ENCODE measurements around the gene ABCG1. TPM values are rescaled to one million over a fixed set of nuclear protein-coding genes. Genes with fewer than 3 reads are reported as not detected.

The ABCG1 gene
- total RNA-seq = under 0.01 and 0.77 TPM in 2 replicates
- polyA plus RNA-seq = 0.12 and 0.98 TPM in 2 replicates
- 0.09 and 0.96 TPM in 2 replicates for polyA plus RNA-seq (2012)
- 2.8 TPM in 1 of 2 replicates, not detected in the other for polyA minus RNA-seq (ENCODE audit: low replicate concordance)

- no peaks in the 10 kb centered on the region for H3K9me3 ChIP-seq (ENCODE audit: control insufficient read depth, insufficient read depth, low read depth, low read length)
- no peaks in the 10 kb centered on the region for H4K20me1 ChIP-seq (ENCODE audit: control insufficient read depth, extremely low read depth, insufficient read depth, low read length)
- peak within 1 kb of the TSS; percentile 74 for H3K4me2 ChIP-seq (ENCODE audit: extremely low read depth, insufficient read depth, low read length)
- TF ChIP-seq, protein P1, sequence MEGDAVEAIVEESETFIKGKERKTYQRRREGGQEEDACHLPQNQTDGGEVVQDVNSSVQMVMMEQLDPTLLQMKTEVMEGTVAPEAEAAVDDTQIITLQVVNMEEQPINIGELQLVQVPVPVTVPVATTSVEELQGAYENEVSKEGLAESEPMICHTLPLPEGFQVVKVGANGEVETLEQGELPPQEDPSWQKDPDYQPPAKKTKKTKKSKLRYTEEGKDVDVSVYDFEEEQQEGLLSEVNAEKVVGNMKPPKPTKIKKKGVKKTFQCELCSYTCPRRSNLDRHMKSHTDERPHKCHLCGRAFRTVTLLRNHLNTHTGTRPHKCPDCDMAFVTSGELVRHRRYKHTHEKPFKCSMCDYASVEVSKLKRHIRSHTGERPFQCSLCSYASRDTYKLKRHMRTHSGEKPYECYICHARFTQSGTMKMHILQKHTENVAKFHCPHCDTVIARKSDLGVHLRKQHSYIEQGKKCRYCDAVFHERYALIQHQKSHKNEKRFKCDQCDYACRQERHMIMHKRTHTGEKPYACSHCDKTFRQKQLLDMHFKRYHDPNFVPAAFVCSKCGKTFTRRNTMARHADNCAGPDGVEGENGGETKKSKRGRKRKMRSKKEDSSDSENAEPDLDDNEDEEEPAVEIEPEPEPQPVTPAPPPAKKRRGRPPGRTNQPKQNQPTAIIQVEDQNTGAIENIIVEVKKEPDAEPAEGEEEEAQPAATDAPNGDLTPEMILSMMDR (conservative IDR thresholded peaks at IDR 0.05 in 1 of 2, IDR thresholded peaks at IDR 0.05 in 1 of 2; ENCODE audit: low read depth in 1 of 2, low read length in 2 of 2) = no peak
- TF ChIP-seq EZH2 (IDR thresholded peaks at IDR 0.05; ENCODE audit: low read length, missing control alignments) = no peak
- no peaks in the 10 kb centered on the region for H3K4me1 ChIP-seq (ENCODE audit: control insufficient read depth, extremely low read depth, insufficient read depth, low read length)
- peaks cover 12% of the 10 kb centered on the region for H3K27me3 ChIP-seq (ENCODE audit: control insufficient read depth, insufficient read depth, low read length)
- peak within 1 kb of the TSS; percentile 1 to 61 (median 17) for H3K4me3 ChIP-seq (replicated peaks in 1 of 4; ENCODE audit: control extremely low read depth in 1 of 4, insufficient read depth in 1 of 4, low read depth in 3 of 4, low read length in 4 of 4)
- DNase-seq (ENCODE audit: low read depth in 2 of 2) = peak in 1 of 2 donors; percentile 10
- H3K27ac ChIP-seq (ENCODE audit: insufficient read depth, low read length) = no peak within 1 kb of the TSS
- no peaks in the 10 kb centered on the region for H3K79me2 ChIP-seq (ENCODE audit: control insufficient read depth, insufficient read depth, low read length)
- no peak within 1 kb of the TSS for H3K9ac ChIP-seq (ENCODE audit: insufficient read depth, low read length)
- H3K36me3 ChIP-seq (ENCODE audit: control insufficient read depth, insufficient read depth, low read length) = no peaks in the 10 kb centered on the region
- H2AFZ ChIP-seq (ENCODE audit: low read length) = no peak within 1 kb of the TSS
These were observed at the start of gene ABCG1 for GRCh38 chr21:42218836-42219605. Gene ABCG1 (plus strand): TSS chr21:42219140. CDS start chr21:42219263, 123 bp downstream.

- Histone ChIP-seq H3K4me1 (ENCODE audit: control insufficient read depth, extremely low read depth, insufficient read depth, low read length) (no peaks in the 10 kb centered on the region), H3K4me3 (replicated peaks in 1 of 4; ENCODE audit: control extremely low read depth in 1 of 4, insufficient read depth in 1 of 4, low read depth in 3 of 4, low read length in 4 of 4) (no peak overlapping the region), H2AFZ (ENCODE audit: low read length) (no peak overlapping the region), H3K4me2 (ENCODE audit: extremely low read depth, insufficient read depth, low read length) (no peak overlapping the region), H3K27ac (ENCODE audit: insufficient read depth, low read length) (no peak overlapping the region), H3K27me3 (ENCODE audit: control insufficient read depth, insufficient read depth, low read length) (no peaks in the 10 kb centered on the region), H4K20me1 (ENCODE audit: control insufficient read depth, extremely low read depth, insufficient read depth, low read length) (no peaks in the 10 kb centered on the region), H3K9me3 (ENCODE audit: control insufficient read depth, insufficient read depth, low read depth, low read length) (no peaks in the 10 kb centered on the region), H3K9ac (ENCODE audit: insufficient read depth, low read length) (no peak overlapping the region), H3K36me3 (ENCODE audit: control insufficient read depth, insufficient read depth, low read length) (no peaks in the 10 kb centered on the region), H3K79me2 (ENCODE audit: control insufficient read depth, insufficient read depth, low read length) (no peaks in the 10 kb centered on the region)
- no peak for DNase-seq (ENCODE audit: low read depth in 2 of 2)
- TF ChIP-seq, protein P1 (conservative IDR thresholded peaks at IDR 0.05 in 1 of 2, IDR thresholded peaks at IDR 0.05 in 1 of 2; ENCODE audit: low read depth in 1 of 2, low read length in 2 of 2) = no peak
- no peak for TF ChIP-seq EZH2 (IDR thresholded peaks at IDR 0.05; ENCODE audit: low read length, missing control alignments)
These were observed 49.2 kb upstream of the ABCG1 start for GRCh38 chr21:42169758-42170157.

GRCh38 chr21:42171091-42172053, 47.6 kb upstream of the ABCG1 start:
- Histone ChIP-seq H3K27ac (ENCODE audit: insufficient read depth, low read length) (no peak overlapping the region), H3K9ac (ENCODE audit: insufficient read depth, low read length) (no peak overlapping the region), H3K79me2 (ENCODE audit: control insufficient read depth, insufficient read depth, low read length) (no peaks in the 10 kb centered on the region), H4K20me1 (ENCODE audit: control insufficient read depth, extremely low read depth, insufficient read depth, low read length) (no peaks in the 10 kb centered on the region), H3K27me3 (ENCODE audit: control insufficient read depth, insufficient read depth, low read length) (no peaks in the 10 kb centered on the region), H3K36me3 (ENCODE audit: control insufficient read depth, insufficient read depth, low read length) (no peaks in the 10 kb centered on the region), H3K4me2 (ENCODE audit: extremely low read depth, insufficient read depth, low read length) (no peak overlapping the region), H2AFZ (ENCODE audit: low read length) (no peak overlapping the region), H3K4me3 (replicated peaks in 1 of 4; ENCODE audit: control extremely low read depth in 1 of 4, insufficient read depth in 1 of 4, low read depth in 3 of 4, low read length in 4 of 4) (no peak overlapping the region), H3K9me3 (ENCODE audit: control insufficient read depth, insufficient read depth, low read depth, low read length) (no peaks in the 10 kb centered on the region), H3K4me1 (ENCODE audit: control insufficient read depth, extremely low read depth, insufficient read depth, low read length) (no peaks in the 10 kb centered on the region)
- TF ChIP-seq, protein P1 (conservative IDR thresholded peaks at IDR 0.05 in 1 of 2, IDR thresholded peaks at IDR 0.05 in 1 of 2; ENCODE audit: low read depth in 1 of 2, low read length in 2 of 2) = no peak
- no peak for TF ChIP-seq EZH2 (IDR thresholded peaks at IDR 0.05; ENCODE audit: low read length, missing control alignments)
- no peak for DNase-seq (ENCODE audit: low read depth in 2 of 2)
